ENCODE data around the gene TSPAN15. TPM values are rescaled to one million over a fixed set of nuclear protein-coding genes. Genes with fewer than 3 reads are reported as not detected.
"Not testable (repeated sequence)": the region's sequence is repeated elsewhere in the genome, so short reads cannot be mapped to it uniquely, and the experiment has no call there.

TSPAN15 gene
- total RNA-seq, 2 donors from 2014 or later: 6.6 to 7.7 TPM

GRCh38 chr10:69481811-69482524 is 30.7 kb downstream of the TSPAN15 start:
- H3K9me3 ChIP-seq: no peaks in the 10 kb centered on the region
- H3K4me1 ChIP-seq: peaks cover 0 to 71% of the 10 kb centered on the region in 2 donors
- no peak overlapping the region for H3K4me3 ChIP-seq
- TF ChIP-seq CTCF (IDR thresholded peaks at IDR 0.05): no peak
- DNase-seq (ENCODE audit: low spot score): no peak
- peak overlapping the region; percentile 52 to 88 for H3K27ac ChIP-seq
- no peaks in the 10 kb centered on the region for H3K27me3 ChIP-seq
- no peaks in the 10 kb centered on the region for H3K36me3 ChIP-seq

GRCh38 chr10:69483963-69484362 is 32.7 kb downstream of the TSPAN15 start:
- no peak for TF ChIP-seq CTCF (IDR thresholded peaks at IDR 0.05)
- Histone ChIP-seq H3K4me1 (peaks cover 0 to 68% of the 10 kb centered on the region in 2 donors), H3K9me3 (peaks cover 0 to 2% of the 10 kb centered on the region in 2 donors), H3K27ac (peak overlapping the region; percentile 4 to 52), H3K4me3 (no peak overlapping the region), H3K36me3 (no peaks in the 10 kb centered on the region), H3K27me3 (no peaks in the 10 kb centered on the region)
- DNase-seq (ENCODE audit: low spot score): no peak

GRCh38 chr10:69484736-69485135 is 33.5 kb downstream of the TSPAN15 start:
- Histone ChIP-seq H3K4me3 (no peak overlapping the region), H3K36me3 (no peaks in the 10 kb centered on the region), H3K9me3 (peaks cover 0 to 3% of the 10 kb centered on the region in 2 donors), H3K4me1 (peaks cover 0 to 60% of the 10 kb centered on the region in 2 donors), H3K27me3 (no peaks in the 10 kb centered on the region), H3K27ac (no peak overlapping the region)
- no peak for DNase-seq (ENCODE audit: low spot score)
- TF ChIP-seq CTCF (IDR thresholded peaks at IDR 0.05): no peak

GRCh38 chr10:69486922-69487730 is 35.9 kb downstream of the TSPAN15 start:
- Histone ChIP-seq H3K4me3 (no peak overlapping the region), H3K27me3 (no peaks in the 10 kb centered on the region), H3K9me3 (peaks cover 0 to 3% of the 10 kb centered on the region in 2 donors), H3K36me3 (no peaks in the 10 kb centered on the region), H3K4me1 (peaks cover 0 to 41% of the 10 kb centered on the region in 2 donors), H3K27ac (no peak overlapping the region)
- TF ChIP-seq CTCF (IDR thresholded peaks at IDR 0.05): no peak
- DNase-seq (ENCODE audit: low spot score): no peak

- peaks cover 0 to 29% of the 10 kb centered on the region in 2 donors for H3K4me1 ChIP-seq
- H3K27me3 ChIP-seq; H3K4me3 ChIP-seq; DNase-seq (ENCODE audit: low spot score); H3K27ac ChIP-seq; H3K9me3 ChIP-seq; H3K36me3 ChIP-seq: not testable (repeated sequence)
Measured at GRCh38 chr10:69488149-69488844, 37.0 kb downstream of the TSPAN15 start.

- H3K4me1 ChIP-seq: peaks cover 0 to 24% of the 10 kb centered on the region in 2 donors
Measured at GRCh38 chr10:69488856-69489255, 37.6 kb downstream of the TSPAN15 start.

More at GRCh38 chr10:69488856-69489255, 37.6 kb downstream of the TSPAN15 start:
- not testable (repeated sequence) for H3K27ac ChIP-seq; H3K36me3 ChIP-seq; H3K4me3 ChIP-seq; H3K9me3 ChIP-seq; H3K27me3 ChIP-seq; DNase-seq (ENCODE audit: low spot score)

Data from right atrium auricular region (tissue), 2 donors.